GM18502 (cell line): ENCODE results near the gene SGK2.

Source experiments
- ATAC-seq: cut with Tn5 transposase; IDR thresholded peaks from one replicate; pipeline ENCODE4 v1.9.1; 2021; ENCODE audit warnings: mild to moderate bottlenecking; ENCODE audit not compliant: unreplicated experiment, poor library complexity

SGK2 gene

GRCh38 chr20:43558412-43559146 lies at the start of gene SGK2:
Gene SGK2, plus strand, starts transcription at chr20:43559027. Its CDS starts 7,469 bp downstream, at chr20:43566496.
- ATAC-seq: no peak

- ATAC-seq: no peak
Observed at GRCh38 chr20:43511879-43512278, 46.9 kb upstream of the SGK2 start.

GRCh38 chr20:43513372-43513930 lies 45.4 kb upstream of the SGK2 start:
- peak; percentile 8 for ATAC-seq

DNA sequence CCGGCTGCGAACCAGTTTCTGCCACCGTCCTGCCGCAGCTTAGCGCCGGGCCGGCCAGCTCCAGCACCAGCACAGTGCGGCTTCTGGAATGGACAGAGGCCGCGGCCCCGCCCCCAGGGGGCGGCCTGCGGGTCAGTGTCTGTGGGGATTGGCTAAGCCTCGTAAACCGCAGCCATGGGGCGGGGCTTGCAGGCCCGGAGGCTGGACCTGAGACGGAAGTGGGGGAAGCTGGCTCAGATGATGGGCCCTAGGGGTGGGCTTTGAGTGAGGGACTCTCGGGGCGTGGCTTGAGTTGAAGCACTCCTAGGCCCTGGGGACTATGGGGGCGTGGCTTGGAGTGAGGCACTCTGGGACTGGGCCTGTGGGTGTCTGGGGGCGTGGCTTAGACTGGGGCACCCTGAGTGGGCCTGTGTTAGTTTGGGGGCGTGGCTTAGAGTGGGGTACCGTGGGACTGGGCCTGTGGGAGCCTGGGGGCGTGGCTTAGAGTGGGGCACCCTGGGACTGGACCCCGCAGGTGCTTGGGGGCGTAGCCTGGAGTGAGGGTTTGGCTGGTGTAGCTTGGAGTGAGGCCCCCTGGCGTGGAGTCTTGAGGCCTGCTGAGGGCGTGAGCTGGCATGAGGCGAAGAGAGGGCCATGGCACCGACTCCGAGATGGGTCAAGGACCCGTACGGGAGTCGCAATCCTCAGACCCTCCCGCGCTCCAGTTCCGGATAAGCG lies 44.7 kb upstream of the SGK2 start:
- ATAC-seq: peak; percentile 84

DNA sequence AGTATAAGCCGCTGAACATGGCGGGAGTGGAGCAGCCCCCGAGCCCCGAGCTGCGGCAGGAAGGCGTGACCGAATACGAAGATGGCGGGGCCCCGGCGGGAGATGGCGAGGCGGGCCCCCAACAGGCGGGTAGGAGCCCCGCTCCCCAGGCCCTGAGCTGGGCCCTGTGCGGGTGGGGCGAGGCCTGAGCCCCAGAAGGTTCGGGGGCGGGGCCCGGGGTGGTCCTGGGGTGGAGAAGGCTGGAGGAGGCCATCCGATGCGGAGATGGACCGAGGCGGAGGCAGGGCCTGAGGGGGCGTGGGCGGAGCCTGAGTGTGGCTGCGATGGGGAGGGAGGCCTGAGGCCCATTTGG lies 44.2 kb upstream of the SGK2 start:
- peak; percentile 22 for ATAC-seq

DNA sequence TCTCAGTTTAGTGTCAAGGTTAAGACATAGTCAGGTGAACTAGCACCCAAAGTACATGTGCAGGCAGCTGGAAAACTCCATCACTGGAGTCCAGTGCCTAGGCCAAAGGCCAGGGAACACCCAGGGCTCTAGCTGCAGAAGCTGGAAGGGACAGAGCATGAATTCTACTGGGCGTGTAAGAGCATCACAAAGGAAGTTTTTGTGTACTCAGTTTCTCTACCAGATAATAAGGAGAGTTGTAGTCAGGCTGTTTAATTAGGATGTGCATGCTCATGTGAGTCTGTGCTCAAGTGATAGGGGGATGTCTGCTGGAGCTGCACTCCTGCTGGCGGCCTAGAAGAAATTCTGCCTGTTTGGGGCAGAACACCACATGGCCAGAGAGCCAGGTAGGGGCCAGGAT lies 43.2 kb upstream of the SGK2 start:
- ATAC-seq: no peak

DNA sequence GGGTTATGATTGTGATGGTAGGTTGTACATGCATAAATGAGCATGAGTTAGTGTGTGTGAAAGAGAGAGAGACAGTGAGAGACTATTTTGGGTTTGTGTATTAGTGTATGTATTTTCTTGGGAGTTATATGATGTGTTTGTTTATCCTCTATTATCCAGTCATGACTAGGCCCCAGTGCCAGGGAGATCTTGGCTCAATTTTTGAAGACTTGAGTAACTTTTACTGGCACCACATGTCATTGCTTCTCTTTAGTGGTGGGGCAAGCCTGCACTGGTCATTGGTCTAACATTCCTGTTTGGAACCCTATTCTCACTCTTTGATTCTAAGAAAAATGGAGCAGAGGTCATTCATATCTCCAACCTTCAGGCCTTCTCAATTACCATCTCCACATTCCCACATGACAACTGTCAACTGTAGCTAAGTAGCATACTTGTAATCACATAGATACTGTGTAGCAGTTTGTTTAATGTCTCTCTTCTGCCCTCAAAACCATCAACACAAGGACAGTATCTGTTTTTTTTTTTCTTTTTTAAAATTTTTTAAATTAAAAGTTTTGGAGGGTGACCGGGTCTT lies 42.5 kb upstream of the SGK2 start:
- ATAC-seq: no peak

DNA sequence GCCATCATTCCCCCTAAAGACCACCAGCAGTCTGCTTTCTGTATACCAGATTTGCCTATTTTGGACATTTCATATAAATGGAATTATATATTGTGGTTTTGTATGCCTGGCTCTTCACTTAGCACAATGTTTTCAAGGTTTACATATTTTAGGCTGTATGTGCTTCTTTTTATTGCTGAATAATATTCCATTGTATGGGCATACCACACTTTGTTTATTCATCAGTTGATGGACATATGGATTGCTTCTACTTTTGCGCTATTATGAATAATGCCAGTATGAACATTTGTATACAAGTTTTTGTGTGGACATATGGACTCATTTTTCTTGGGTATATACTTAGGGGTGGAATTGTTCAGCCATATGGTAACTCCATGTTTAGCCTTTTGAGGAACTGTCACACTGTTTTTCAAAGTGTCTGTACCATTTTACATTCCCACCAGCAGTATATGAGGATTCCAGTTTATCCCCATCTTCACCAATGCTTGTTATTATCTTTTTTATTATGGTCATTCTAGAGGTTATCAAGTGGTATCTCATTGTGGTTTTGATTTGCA lies 38.7 kb upstream of the SGK2 start:
- ATAC-seq: no peak

DNA sequence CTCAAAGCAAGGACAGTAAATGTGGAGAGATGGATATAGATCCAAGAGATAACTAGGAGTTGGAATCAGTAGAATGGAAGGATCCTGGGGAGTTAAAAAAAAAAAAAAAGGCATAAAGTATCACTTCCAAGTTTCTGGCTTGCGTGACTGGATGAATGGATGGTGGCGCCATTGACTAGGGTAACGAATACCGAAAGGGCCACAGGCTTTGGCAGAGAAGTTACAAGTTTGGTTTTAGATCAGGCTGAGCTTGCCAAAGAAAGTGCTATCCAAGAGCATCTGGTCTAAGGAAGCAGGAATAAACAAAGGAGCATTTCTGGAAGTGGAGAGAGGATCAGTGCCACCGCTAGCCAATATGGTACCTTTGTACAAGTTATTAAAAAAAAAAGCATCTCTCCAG lies 33.8 kb upstream of the SGK2 start:
- no peak for ATAC-seq

GRCh38 chr20:43528258-43528875 lies 30.5 kb upstream of the SGK2 start:
- no peak for ATAC-seq

DNA sequence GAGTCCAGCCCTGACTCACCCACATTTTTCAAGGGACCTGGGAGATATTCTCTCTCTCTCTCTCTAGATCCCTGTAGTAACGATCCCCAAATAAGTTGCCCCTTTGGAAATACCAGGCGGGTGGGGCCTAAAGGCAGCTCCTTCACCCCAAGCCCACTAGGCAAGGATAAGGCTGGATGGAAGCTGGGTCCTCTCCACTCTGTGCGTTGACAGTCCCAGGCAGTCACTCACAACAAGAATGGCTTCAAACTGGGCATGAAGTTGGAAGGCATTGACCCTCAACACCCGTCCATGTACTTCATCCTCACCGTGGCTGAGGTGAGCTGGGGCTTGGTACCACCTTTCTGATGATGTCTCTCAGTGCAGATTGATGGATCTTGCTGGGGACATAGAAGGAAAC lies 29.8 kb upstream of the SGK2 start:
- no peak for ATAC-seq

- no peak for ATAC-seq
Observed at GRCh38 chr20:43529457-43530153, 29.2 kb upstream of the SGK2 start.

GRCh38 chr20:43530321-43531090 lies 28.3 kb upstream of the SGK2 start:
- no peak for ATAC-seq

GRCh38 chr20:43531091-43531443 lies 27.8 kb upstream of the SGK2 start:
- no peak for ATAC-seq

DNA sequence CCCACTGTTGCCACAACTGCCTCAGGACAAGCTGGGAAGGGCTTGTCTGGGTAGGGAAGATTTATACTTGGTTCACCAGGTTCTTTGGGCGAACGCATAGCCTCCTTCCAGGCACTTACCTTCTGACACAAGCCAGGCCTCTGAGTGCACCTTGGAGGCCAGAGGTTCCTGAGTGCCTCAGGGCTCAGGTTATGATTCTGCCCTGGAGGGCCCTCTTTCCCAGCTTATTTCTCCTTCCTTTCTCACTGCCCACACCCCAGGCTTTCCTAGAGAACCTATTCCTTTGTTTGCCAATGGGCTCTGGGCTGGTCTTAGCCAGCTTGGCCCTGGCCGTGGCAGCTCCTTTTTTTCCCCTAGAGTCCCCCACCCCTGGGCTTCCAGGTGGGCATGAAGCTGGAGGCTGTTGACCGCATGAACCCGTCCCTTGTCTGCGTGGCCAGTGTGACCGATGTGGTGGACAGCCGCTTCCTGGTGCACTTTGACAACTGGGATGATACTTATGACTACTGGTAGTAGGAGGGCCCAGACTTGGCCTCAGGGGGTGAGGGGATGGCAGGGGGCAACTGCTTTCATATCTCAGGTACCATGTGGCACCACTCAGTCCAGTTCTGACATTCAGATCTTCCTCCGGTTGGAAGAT lies 26.3 kb upstream of the SGK2 start:
- no peak for ATAC-seq

DNA sequence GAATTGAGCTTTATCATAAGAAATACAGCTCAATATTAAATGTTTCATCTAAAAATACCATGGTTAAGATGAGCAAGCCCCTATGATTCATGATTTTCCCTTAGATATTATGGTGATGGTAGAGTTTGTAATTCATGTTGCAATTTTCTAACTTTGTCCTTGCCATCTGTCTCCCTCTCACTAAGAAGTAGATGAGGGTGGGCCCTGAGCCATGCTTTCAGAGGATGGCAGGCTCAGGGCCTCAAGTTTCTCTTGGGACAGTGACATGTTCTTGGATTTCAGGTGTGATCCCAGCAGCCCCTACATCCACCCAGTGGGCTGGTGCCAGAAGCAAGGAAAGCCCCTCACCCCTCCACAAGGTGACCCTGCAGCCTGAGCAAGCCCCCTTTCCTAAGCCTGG lies 25.8 kb upstream of the SGK2 start:
- no peak for ATAC-seq

DNA sequence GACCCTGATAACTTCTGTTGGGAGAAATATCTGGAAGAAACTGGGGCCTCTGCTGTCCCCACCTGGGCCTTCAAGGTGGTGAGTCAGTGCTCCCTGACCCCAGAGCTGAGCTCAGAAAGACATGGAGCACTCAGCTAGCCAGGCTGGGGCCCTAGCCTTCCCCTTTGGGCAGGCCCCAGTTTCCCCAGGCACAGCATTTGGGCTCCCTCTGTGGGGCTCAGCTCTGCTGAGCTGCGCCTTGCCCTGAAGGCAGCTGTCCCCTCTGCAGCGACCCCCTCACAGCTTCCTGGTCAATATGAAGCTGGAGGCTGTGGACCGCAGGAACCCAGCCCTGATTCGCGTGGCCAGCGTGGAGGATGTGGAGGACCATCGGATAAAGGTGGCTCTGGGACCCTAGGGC lies 24.8 kb upstream of the SGK2 start:
- no peak for ATAC-seq

- no peak for ATAC-seq
Observed at GRCh38 chr20:43534791-43535350, 24.0 kb upstream of the SGK2 start.
